ENCODE measurements around the gene CNR1.
A peak's percentile ranks its signal among the peaks of the same experiment; 100 is the strongest.
"Not testable (repeated sequence)": the region's sequence is repeated elsewhere in the genome, so short reads cannot be mapped to it uniquely, and the experiment has no call there.

The CNR1 gene

GRCh38 chr6:88165844-88166492, at the start of gene CNR1:
Gene CNR1, minus strand, starts transcription at chr6:88166347. Its CDS starts 21,073 bp downstream, at chr6:88145274.
- DNase-seq: peak; percentile 8

GRCh38 chr6:88211446-88211845, 45.3 kb upstream of the CNR1 start:
- DNase-seq: no peak

- no peak for DNase-seq
These were observed 43.2 kb upstream of the CNR1 start for GRCh38 chr6:88209301-88209700.

GRCh38 chr6:88208726-88209125, 42.6 kb upstream of the CNR1 start:
- DNase-seq: no peak

GRCh38 chr6:88201734-88202133, 35.6 kb upstream of the CNR1 start:
- DNase-seq: not testable (repeated sequence)

- no peak for DNase-seq
These were observed 18.8 kb upstream of the CNR1 start for GRCh38 chr6:88184921-88185320.

GRCh38 chr6:88183471-88183870, 17.3 kb upstream of the CNR1 start:
- no peak for DNase-seq

- DNase-seq: no peak
These were observed 13.5 kb upstream of the CNR1 start for GRCh38 chr6:88179692-88180091.

GRCh38 chr6:88177961-88178464, 11.9 kb upstream of the CNR1 start:
- DNase-seq: peak; percentile 21

- no peak for DNase-seq
These were observed 8.8 kb upstream of the CNR1 start for GRCh38 chr6:88174906-88175305.

- no peak for DNase-seq
These were observed 5.2 kb upstream of the CNR1 start for GRCh38 chr6:88171312-88171711.

GRCh38 chr6:88168362-88168761, 2.2 kb upstream of the CNR1 start:
- no peak for DNase-seq

- no peak for DNase-seq
These were observed 1.3 kb upstream of the CNR1 start for GRCh38 chr6:88167352-88167937.

GRCh38 chr6:88166493-88167351, 575 bp upstream of the CNR1 start:
- DNase-seq: peak; percentile 3

- DNase-seq: no peak
These were observed 882 bp downstream of the CNR1 start for GRCh38 chr6:88165087-88165843.

GRCh38 chr6:88164061-88164460, 2.1 kb downstream of the CNR1 start:
- DNase-seq: no peak

GRCh38 chr6:88163616-88164015, 2.5 kb downstream of the CNR1 start:
- no peak for DNase-seq

GRCh38 chr6:88161940-88162339, 4.2 kb downstream of the CNR1 start:
- DNase-seq: no peak

- no peak for DNase-seq
These were observed 9.0 kb downstream of the CNR1 start for GRCh38 chr6:88157106-88157505.

GRCh38 chr6:88145298-88145963, 20.7 kb downstream of the CNR1 start:
- no peak for DNase-seq

- DNase-seq: no peak
These were observed 21.4 kb downstream of the CNR1 start for GRCh38 chr6:88144637-88145297.

Measured in inflammatory macrophage treated with lipopolysaccharide for 4 hours (primary cell).